SK-N-MC (cell line): ENCODE measurements around the gene ABHD2.

Experiments
- DNase-seq: peaks from one replicate; pipeline ENCODE4 v3.0.0-alpha.2; 2011; ENCODE audit warnings: low read depth, low spot score
- H3K27ac ChIP-seq: fragments of 200-600 bp; sonication (generic); 2 replicates; pipeline ENCODE4 v1.5.1; 2016; ENCODE audit warnings: mixed run types
- H3K36me3 ChIP-seq: fragments of 200-600 bp; sonication (generic); 2 replicates; pipeline ENCODE4 v1.6.1; 2017; ENCODE audit warnings: antibody characterized with exemption, low read length, mixed read lengths; ENCODE audit not compliant: insufficient read depth
- H3K4me3 ChIP-seq: fragments of 200-600 bp; sonication (generic); 2 replicates; pipeline ENCODE4 v1.5.1; 2016
- H3K9ac ChIP-seq: fragments of 200-600 bp; sonication (generic); 2 replicates; pipeline ENCODE4 v1.8.0; 2017; ENCODE audit warnings: mixed run types, mixed read lengths; ENCODE audit not compliant: insufficient read length
- H3K9me3 ChIP-seq: fragments of 200-600 bp; sonication (generic); 2 replicates; pipeline ENCODE4 v1.6.1; 2017; ENCODE audit warnings: low read depth, mild to moderate bottlenecking, antibody characterized with exemption, low read length, moderate library complexity, mixed read lengths
- EZH2 ChIP-seq: fragments of 200-600 bp; sonication (generic); IDR thresholded peaks from one replicate; pipeline ENCODE4 v1.6.1; 2017; ENCODE audit warnings: antibody characterized with exemption
- FOXP2 ChIP-seq: optimal IDR thresholded peaks from 2 replicates; pipeline ENCODE3; 2011; ENCODE audit warnings: mild to moderate bottlenecking, moderate library complexity; ENCODE audit not compliant: insufficient read depth; ENCODE audit errors: extremely low read length, control extremely low read depth
- POLR2AphosphoS5 ChIP-seq: IDR thresholded peaks from 2 replicates; pipeline ENCODE4 v1.6.1; 2012; ENCODE audit warnings: mild to moderate bottlenecking, low read depth, low read length, borderline replicate concordance

Gene ABHD2

GRCh38 chr15:89155656-89156055, 67.4 kb downstream of the ABHD2 start:
- H3K9me3 ChIP-seq: no peaks in the 10 kb centered on the region
- H3K36me3 ChIP-seq: peaks cover 7% of the 10 kb centered on the region
- DNase-seq: no peak
- H3K27ac ChIP-seq: no peak overlapping the region
- H3K4me3 ChIP-seq: no peak overlapping the region
- H3K9ac ChIP-seq: no peak overlapping the region
- TF ChIP-seq FOXP2 (no peak), EZH2 (no peak), POLR2AphosphoS5 (no peak)

GRCh38 chr15:89157061-89157460, 68.8 kb downstream of the ABHD2 start:
- TF ChIP-seq FOXP2 (no peak), EZH2 (no peak), POLR2AphosphoS5 (no peak)
- Histone ChIP-seq H3K36me3 (peaks cover 7% of the 10 kb centered on the region), H3K9ac (no peak overlapping the region), H3K9me3 (no peaks in the 10 kb centered on the region), H3K27ac (no peak overlapping the region), H3K4me3 (no peak overlapping the region)
- DNase-seq: no peak

GRCh38 chr15:89157918-89158564, 69.8 kb downstream of the ABHD2 start:
- H3K27ac ChIP-seq: no peak overlapping the region
- H3K9me3 ChIP-seq: no peaks in the 10 kb centered on the region
- DNase-seq: no peak
- no peak for TF ChIP-seq POLR2AphosphoS5
- TF ChIP-seq EZH2: no peak
- no peak overlapping the region for H3K4me3 ChIP-seq
- peaks cover 7% of the 10 kb centered on the region for H3K36me3 ChIP-seq
- H3K9ac ChIP-seq: no peak overlapping the region

DNA sequence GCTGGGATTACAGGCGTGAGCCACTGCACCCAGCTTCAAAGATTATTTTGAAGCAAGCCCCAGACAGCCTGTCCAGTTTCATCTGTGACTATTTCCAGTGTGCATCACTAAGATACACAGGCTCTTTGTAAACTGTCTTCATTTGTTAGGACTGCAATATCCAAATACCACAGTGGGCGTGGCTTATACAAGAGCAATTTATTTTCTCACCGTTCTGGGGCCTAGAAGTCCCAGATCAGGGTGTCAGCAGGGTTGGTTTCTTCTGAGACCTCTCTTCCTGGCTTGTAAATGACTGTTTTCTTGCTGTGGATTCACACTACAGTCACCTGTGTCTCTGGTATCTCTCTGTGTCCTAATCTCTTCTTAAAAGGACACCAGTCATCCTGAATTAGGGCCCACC, 73.4 kb downstream of the ABHD2 start:
- no peak for TF ChIP-seq FOXP2
- no peak for TF ChIP-seq EZH2
- no peak for TF ChIP-seq POLR2AphosphoS5
- H3K36me3 ChIP-seq: no peaks in the 10 kb centered on the region; the same call in 1 of the 2 replicates
- DNase-seq: no peak
- no peak overlapping the region for H3K4me3 ChIP-seq
- no peaks in the 10 kb centered on the region for H3K9me3 ChIP-seq
- no peak overlapping the region for H3K9ac ChIP-seq
- H3K27ac ChIP-seq: no peak overlapping the region

DNA sequence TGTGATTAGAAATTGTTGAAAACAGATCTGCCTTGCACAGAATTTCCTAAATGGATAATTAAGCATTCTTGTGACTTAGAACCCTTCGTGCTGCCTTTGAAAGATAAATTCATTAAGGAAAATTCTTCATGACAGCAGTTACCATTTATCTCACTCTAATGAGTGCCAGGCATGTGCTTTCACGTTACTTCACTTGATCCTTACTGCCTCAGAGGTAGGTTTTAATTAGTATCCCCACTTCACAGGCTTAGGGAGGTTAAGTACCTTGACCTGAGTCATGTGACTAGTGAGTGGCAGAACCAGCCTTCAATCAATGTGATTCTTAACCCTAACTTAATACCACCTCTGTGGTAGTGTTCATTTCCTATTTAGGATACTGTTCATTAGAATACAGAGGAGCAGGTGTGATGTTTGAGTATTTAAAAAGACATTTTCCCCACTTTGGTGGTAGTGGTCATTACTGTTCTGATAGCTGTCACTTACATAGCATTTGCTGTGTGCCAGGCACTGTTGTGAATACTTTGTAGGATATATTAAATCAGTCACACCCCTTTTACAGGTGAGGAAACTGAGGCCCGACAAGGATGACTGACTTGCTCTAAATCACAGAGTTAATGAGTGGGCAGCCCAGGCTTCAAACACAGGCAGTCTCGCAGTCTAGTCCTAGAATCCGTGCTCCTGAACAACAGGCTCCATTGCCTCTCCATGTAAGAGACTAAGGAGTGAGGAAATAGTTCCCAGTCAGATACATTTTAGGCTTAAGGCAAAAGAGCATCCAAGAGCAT, 75.2 kb downstream of the ABHD2 start:
- no peaks in the 10 kb centered on the region for H3K36me3 ChIP-seq
- TF ChIP-seq FOXP2 (no peak), EZH2 (no peak), POLR2AphosphoS5 (no peak)

GRCh38 chr15:89164712-89165211, 76.5 kb downstream of the ABHD2 start:
- no peak overlapping the region for H3K27ac ChIP-seq
- H3K9ac ChIP-seq: no peak overlapping the region
- H3K36me3 ChIP-seq: no peaks in the 10 kb centered on the region
- no peak for DNase-seq
- no peak for TF ChIP-seq FOXP2
- TF ChIP-seq EZH2: no peak
- no peak for TF ChIP-seq POLR2AphosphoS5
- H3K9me3 ChIP-seq: no peaks in the 10 kb centered on the region
- H3K4me3 ChIP-seq: no peak overlapping the region

More for the DNA sequence above, 75.2 kb downstream of the ABHD2 start:
- DNase-seq: no peak
- no peak overlapping the region for H3K9ac ChIP-seq
- no peak overlapping the region for H3K27ac ChIP-seq
- H3K4me3 ChIP-seq: no peak overlapping the region
- no peaks in the 10 kb centered on the region for H3K9me3 ChIP-seq

DNA sequence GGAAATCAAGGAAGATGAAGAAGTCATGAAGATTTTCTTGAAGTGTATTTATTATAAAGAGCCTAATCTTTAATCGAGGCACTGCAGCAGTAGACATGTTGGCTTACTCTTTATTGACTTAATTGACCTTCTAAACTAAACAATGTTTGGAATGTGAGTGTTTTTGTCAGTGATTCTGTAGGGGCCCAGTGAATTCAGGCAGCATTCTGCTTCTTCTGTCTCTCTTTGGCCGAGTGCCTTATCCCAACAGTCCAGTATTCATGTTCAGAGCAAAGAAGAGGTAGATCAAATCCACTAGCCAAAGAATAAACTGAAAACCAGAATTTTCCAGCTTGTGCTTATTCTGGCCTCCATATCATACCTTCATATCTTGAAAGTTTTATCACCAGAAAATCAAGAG, 77.4 kb downstream of the ABHD2 start:
- Histone ChIP-seq H3K9me3 (no peaks in the 10 kb centered on the region), H3K27ac (no peak overlapping the region), H3K36me3 (no peaks in the 10 kb centered on the region), H3K9ac (no peak overlapping the region), H3K4me3 (no peak overlapping the region)
- DNase-seq: no peak
- TF ChIP-seq FOXP2 (no peak), POLR2AphosphoS5 (no peak), EZH2 (no peak)

GRCh38 chr15:89167267-89168176, 79.3 kb downstream of the ABHD2 start:
- no peak for DNase-seq
- Histone ChIP-seq H3K9me3 (no peaks in the 10 kb centered on the region), H3K9ac (no peak overlapping the region), H3K27ac (no peak overlapping the region), H3K36me3 (no peaks in the 10 kb centered on the region), H3K4me3 (no peak overlapping the region)
- TF ChIP-seq EZH2: no peak
- no peak for TF ChIP-seq FOXP2
- no peak for TF ChIP-seq POLR2AphosphoS5
